Measurements from ENCODE around the gene NOM1.

Gene NOM1

GRCh38 chr7:156985101-156985992 lies 35.8 kb downstream of the NOM1 start:
- DNase-seq, result no peak

- no peak for DNase-seq
These were observed 36.9 kb downstream of the NOM1 start for GRCh38 chr7:156986378-156986777.

- no peak for DNase-seq
These were observed 39.1 kb downstream of the NOM1 start for GRCh38 chr7:156988343-156989185.

GRCh38 chr7:156989766-156990535 lies 40.4 kb downstream of the NOM1 start:
- no peak for DNase-seq

- peak; percentile 46 for DNase-seq
These were observed 43.8 kb downstream of the NOM1 start for GRCh38 chr7:156993021-156993924.

GRCh38 chr7:156993925-156994235 lies 44.4 kb downstream of the NOM1 start:
- no peak for DNase-seq

- DNase-seq, result no peak
These were observed 44.9 kb downstream of the NOM1 start for GRCh38 chr7:156994417-156994816.

- DNase-seq, result peak; percentile 52
These were observed 49.8 kb downstream of the NOM1 start for GRCh38 chr7:156998988-156999957.

GRCh38 chr7:156999958-157000726 lies 50.6 kb downstream of the NOM1 start:
- no peak for DNase-seq

GRCh38 chr7:157000741-157001653 lies 51.5 kb downstream of the NOM1 start:
- peak; percentile 56 for DNase-seq

GRCh38 chr7:157001920-157002818 lies 52.7 kb downstream of the NOM1 start:
- peak; percentile 54 for DNase-seq

GRCh38 chr7:157002819-157003421 lies 53.4 kb downstream of the NOM1 start:
- DNase-seq, result peak; percentile 54

- DNase-seq, result no peak
These were observed 53.9 kb downstream of the NOM1 start for GRCh38 chr7:157003445-157003755.

- peak; percentile 59 for DNase-seq
These were observed 54.4 kb downstream of the NOM1 start for GRCh38 chr7:157003756-157004520.

- peak; percentile 57 for DNase-seq
These were observed 55.3 kb downstream of the NOM1 start for GRCh38 chr7:157004521-157005455.

All from activated CD8-positive, alpha-beta memory T cell treated with anti-CD3 and anti-CD28 coated beads for 24 hours (primary cell).